HG02938 (cell line): ENCODE data around the gene MKNK2.

Experiments
- ATAC-seq: cut with Tn5 transposase; IDR thresholded peaks from one replicate; pipeline ENCODE4 v1.9.1; 2021; ENCODE audit warnings: mild to moderate bottlenecking, moderate library complexity; ENCODE audit not compliant: unreplicated experiment

MKNK2 gene

GRCh38 chr19:2058570-2059421 lies 7.8 kb upstream of the MKNK2 start:
- no peak for ATAC-seq

GRCh38 chr19:2057484-2058469 lies 6.7 kb upstream of the MKNK2 start:
- no peak for ATAC-seq

- ATAC-seq: no peak
Observed at GRCh38 chr19:2056837-2057192, 5.8 kb upstream of the MKNK2 start.

- no peak for ATAC-seq
Observed at GRCh38 chr19:2055931-2056836, 5.1 kb upstream of the MKNK2 start.

- ATAC-seq: no peak
Observed at GRCh38 chr19:2054763-2055162, 3.7 kb upstream of the MKNK2 start.

GRCh38 chr19:2053601-2054389 lies 2.8 kb upstream of the MKNK2 start:
- no peak for ATAC-seq

GRCh38 chr19:2051773-2052704 lies 995 bp upstream of the MKNK2 start:
- no peak for ATAC-seq

GRCh38 chr19:2050349-2050990 lies 574 bp downstream of the MKNK2 start:
- ATAC-seq: peak; percentile 2

GRCh38 chr19:2049741-2050348 lies 1.2 kb downstream of the MKNK2 start:
- no peak for ATAC-seq

- no peak for ATAC-seq
Observed at GRCh38 chr19:2048959-2049740, 1.9 kb downstream of the MKNK2 start.

- no peak for ATAC-seq
Observed at GRCh38 chr19:2048104-2048958, 2.7 kb downstream of the MKNK2 start.

- ATAC-seq: no peak
Observed at GRCh38 chr19:2047449-2048103, 3.5 kb downstream of the MKNK2 start.

GRCh38 chr19:2047076-2047448 lies 4.0 kb downstream of the MKNK2 start:
- ATAC-seq: no peak

GRCh38 chr19:2046046-2046907 lies 4.8 kb downstream of the MKNK2 start:
- ATAC-seq: no peak

GRCh38 chr19:2045501-2046045 lies 5.5 kb downstream of the MKNK2 start:
- ATAC-seq: no peak
